DMS 273 (cell line): ENCODE results near the gene WDR62.

Experiments used
- DNase-seq: peaks from one replicate; lab custom pipeline; 2025; ENCODE audit not compliant: unreplicated experiment; lab: John Stamatoyannopoulos, UW

Gene WDR62

DNA sequence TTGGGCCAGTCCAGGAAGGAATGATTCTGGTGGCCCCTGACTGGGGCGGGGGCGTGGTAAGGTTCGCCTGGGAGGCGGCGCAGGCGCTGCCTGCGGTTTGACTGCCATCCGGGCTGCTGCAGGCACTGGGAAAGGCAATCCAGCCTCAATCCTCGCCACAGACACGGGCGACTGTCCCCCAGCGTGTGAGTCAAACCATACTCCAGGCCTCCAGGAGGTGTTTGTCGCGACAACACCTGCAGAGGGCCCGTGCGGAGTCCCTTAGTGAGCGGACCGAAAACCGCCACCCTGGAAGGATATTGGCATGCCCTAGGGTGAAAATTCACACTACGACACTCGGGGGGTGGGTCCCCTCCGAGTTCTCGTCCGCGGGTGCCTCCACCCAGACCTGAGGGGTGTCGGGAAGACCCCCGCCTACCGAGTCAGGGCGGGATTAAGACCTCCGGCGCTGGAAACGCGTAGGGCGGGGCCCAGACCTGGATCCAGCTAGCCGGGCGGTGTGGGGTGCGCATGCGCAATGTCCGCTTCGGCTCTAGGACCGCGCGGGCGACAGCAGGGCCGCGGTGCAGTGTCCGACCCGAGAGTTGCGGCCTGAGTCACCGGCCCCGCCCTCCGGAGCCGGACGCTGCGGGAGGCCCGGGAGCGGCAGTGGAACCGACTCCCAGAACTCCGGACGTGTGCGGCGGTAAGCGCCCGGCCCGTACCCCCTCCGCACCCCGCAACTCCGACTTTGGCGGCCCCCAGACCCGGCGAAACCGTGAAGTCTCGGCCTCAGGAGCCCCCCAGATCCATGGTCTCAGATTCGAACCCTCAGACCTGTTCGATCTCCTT lies 85.0 kb downstream of the WDR62 start, which contains the start of gene CAPNS1:
CAPNS1 (plus strand) TSS at position 594 of the 831 bp plus-strand sequence. CDS start 946 bp downstream, outside the sequence.
- peak; percentile 98 for DNase-seq

DNA sequence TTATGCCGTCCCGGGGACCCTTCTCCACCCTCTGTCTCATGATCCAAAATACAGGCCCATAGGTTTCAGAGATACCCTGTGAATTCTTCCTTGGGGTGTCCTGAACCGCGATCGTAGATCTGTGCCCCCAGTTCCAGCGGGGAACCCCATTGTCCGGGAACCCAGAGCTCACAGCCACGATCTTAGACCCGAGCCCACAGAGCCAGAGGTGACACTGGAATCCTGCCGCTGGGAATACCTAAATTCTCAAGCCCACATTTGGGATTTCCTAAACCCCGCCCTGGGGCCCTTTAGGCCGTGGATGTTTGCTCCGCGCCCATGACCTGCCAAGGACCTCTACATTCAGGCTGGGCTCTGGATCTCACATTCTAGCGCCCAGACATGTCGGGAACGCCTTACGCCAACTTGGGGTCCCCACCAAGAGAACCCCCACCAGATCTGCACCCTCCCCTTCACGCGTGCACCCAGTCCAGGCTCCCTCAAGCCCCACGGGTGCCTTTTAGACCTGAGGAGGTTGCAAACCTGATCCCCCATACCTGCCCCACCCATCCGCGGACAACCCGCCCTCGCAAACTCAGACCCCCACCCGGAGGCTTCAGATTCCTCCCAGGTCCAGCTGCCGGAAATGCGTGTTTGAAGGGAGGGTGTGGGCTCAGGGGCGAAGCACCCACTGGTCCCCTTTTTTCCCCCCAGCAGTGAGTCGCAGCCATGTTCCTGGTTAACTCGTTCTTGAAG lies 85.8 kb downstream of the WDR62 start:
- peak; percentile 81 for DNase-seq

DNA sequence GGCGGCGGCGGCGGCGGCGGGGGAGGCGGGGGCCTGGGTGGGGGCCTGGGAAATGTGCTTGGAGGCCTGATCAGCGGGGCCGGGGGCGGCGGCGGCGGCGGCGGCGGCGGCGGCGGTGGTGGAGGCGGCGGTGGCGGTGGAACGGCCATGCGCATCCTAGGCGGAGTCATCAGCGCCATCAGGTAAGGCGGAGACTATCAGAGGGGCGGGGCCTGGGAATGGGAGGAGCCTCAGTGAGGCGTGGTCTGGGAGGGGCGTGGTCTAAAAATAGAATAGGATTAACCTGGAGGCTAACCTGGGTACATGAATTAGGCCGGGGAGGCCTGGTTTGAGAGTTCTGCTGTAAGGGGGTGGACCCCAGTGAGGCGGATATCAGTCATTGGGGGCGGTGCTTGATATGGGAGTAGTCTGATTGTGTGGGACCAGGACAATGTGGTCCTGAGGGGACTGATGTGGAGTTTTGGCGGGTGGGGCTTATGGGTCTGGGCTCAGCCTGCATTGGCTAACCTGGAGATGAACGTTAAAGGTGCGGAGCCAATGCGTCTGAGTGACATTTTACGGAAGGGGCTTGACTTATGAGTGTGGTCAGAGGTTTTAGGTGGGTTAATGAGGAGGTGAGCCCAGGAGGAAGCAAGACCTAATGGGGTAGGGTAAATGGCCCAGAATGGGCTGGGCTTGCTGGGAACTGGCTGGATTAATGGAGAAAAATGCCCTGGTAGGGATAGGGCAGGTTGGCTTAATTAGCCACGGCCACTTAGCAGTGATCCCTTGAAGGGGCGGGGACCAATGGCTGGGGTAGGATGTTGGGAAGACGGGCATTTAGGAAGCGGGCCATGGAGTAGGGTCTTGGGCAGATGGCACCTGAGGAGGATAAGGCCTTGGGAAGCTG lies 86.6 kb downstream of the WDR62 start:
- DNase-seq: peak; percentile 89

DNA sequence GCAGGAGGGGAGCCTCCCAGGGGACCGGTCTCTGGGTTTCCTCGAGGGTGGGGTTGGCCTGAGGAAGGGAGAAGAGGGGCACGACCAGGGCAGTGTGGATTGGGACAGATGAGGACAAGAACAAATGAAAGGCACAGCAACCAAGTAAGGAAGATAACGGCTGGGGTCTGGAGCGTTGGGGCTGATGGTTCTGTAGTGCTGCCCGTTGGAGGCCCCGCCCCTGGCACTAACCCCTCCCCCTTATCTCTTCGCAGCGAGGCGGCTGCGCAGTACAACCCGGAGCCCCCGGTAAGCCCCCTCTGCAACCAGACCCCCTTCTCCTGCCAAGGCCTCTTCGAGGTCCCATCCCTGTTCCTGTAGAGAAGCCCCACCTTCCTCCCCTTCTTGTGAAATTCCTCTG lies 87.3 kb downstream of the WDR62 start:
- no peak for DNase-seq

DNA sequence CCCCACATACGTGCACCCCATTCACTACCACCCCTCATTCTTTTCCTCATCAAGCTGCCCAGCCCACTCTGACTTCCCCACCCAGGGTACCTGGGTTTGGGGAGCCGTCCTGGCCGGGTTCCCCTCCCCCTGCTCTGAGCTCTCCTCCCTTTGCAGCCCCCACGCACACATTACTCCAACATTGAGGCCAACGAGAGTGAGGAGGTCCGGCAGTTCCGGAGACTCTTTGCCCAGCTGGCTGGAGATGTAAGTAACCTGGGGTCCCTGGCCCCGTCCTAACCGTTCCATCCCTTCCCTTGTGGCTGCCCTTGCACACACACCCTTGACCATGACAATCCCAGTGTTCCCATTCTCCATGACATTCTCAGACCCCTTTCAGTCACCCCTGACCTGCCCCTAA lies 87.8 kb downstream of the WDR62 start:
- no peak for DNase-seq

DNA sequence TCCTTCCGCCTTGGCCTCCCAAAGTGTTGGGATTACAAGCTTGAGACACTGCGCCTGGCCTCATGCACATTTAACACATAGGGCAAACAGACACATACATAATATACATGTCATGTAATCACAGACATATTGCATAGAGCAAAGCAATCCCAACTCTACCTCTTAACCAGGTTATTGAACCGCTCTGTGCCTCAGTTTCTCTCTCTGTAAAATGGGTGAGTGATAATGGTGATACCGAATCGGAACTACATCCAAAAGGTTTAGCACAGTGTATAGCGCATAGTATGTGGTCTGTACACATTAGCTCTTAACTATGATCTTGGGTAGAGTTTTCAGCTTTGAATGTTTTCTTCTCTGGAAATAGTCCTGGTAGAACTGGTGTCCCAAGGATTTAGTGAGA lies 89.9 kb downstream of the WDR62 start:
- no peak for DNase-seq

- no peak for DNase-seq
These were observed 95.1 kb downstream of the WDR62 start for GRCh38 chr19:36149673-36150406.

GRCh38 chr19:36150586-36150985 lies 95.9 kb downstream of the WDR62 start:
- DNase-seq: no peak

GRCh38 chr19:36151144-36152018 lies 96.7 kb downstream of the WDR62 start:
- no peak for DNase-seq

DNA sequence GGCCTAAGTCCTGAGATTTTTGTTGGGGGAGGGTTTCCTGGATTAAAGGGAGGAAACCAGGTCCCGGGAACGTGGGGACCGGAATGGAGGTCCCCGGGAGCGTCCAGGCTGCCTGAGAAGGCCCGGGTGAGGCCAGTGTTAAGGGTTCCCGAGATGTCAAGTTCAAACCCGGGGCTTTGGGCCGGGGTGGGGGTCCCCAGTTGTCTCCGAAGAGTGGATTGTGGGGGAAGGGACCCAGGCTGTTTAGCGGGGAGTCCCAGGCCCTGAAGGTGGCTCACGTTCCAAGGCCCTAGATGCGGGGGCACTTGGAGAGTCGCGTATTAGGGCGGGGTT lies 97.3 kb downstream of the WDR62 start:
- no peak for DNase-seq

DNA sequence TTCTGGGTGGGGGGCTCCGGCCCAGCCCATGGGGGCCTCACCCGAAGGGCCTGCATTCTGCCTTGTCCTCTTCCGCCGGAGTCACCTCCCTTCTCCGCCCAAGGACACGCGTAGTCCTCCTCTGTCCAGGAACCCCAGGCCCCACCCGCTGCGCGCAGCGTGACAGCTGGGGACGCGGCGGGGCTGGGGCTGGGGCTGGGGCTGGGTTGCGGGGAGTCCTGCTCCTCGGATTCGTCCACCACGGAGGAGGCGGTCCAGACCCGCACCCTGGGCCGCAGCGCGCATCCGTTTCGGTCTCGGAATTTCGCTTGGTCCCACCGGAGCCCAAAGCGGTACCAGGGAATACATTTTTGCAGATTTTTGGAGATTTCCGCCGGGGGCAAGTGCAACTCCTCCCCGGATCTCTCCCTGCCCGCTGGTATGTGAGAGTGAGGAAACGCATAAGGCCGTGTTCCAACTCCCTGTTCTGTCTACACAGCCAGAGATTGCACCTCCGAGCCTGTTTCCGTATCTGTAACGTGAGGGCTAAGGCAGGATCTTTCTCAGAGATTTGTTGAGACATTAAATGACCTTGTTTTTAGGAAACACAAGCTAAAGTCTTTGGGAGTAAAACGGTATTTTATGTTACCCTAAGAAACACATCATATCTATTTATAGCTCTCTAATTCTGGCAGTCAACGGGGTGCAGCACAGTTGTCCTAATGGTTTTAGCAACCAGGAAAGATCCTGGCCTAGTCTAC lies 97.8 kb downstream of the WDR62 start, which contains the start of gene COX7A1:
COX7A1 (minus strand) TSS at position 96 of the 740 bp plus-strand sequence; CDS start at position 56, 40 bp downstream.
- DNase-seq: no peak

- no peak for DNase-seq
These were observed 98.4 kb downstream of the WDR62 start for GRCh38 chr19:36153126-36153525.
